GM18909 (cell line): ENCODE data around the gene HOXC10.

Experiments used
- ATAC-seq: cut with Tn5 transposase; IDR thresholded peaks from one replicate; pipeline ENCODE4 v1.9.1; 2021; ENCODE audit warnings: mild to moderate bottlenecking; ENCODE audit not compliant: unreplicated experiment, poor library complexity

Gene HOXC10

GRCh38 chr12:54000116-54001114, 15.5 kb downstream of the HOXC10 start, which contains the start of gene HOXC9:
Gene HOXC9, plus strand, starts transcription at chr12:54000161. Its CDS starts 28 bp downstream, at chr12:54000189.
- no peak for ATAC-seq

- no peak for ATAC-seq
Observed at GRCh38 chr12:54001283-54002187, 16.6 kb downstream of the HOXC10 start.

GRCh38 chr12:54002278-54002914, 17.4 kb downstream of the HOXC10 start:
- no peak for ATAC-seq

GRCh38 chr12:54002915-54003389, 18.0 kb downstream of the HOXC10 start:
- no peak for ATAC-seq

- ATAC-seq: no peak
Observed at GRCh38 chr12:54003625-54004024, 18.7 kb downstream of the HOXC10 start.

- no peak for ATAC-seq
Observed at GRCh38 chr12:54004063-54004840, 19.3 kb downstream of the HOXC10 start.

GRCh38 chr12:54004841-54005530, 20.0 kb downstream of the HOXC10 start:
- ATAC-seq: no peak

GRCh38 chr12:54005531-54005852, 20.5 kb downstream of the HOXC10 start:
- no peak for ATAC-seq

GRCh38 chr12:54005853-54006558, 21.1 kb downstream of the HOXC10 start:
- peak; percentile 80 for ATAC-seq

GRCh38 chr12:54006559-54007220, 21.7 kb downstream of the HOXC10 start:
- ATAC-seq: no peak

- no peak for ATAC-seq
Observed at GRCh38 chr12:54007538-54008259, 22.8 kb downstream of the HOXC10 start.

GRCh38 chr12:54008260-54008552, 23.3 kb downstream of the HOXC10 start:
- ATAC-seq: no peak

- no peak for ATAC-seq
Observed at GRCh38 chr12:54009171-54010052, 24.5 kb downstream of the HOXC10 start.

- ATAC-seq: no peak
Observed at GRCh38 chr12:54010053-54010971, 25.4 kb downstream of the HOXC10 start.

GRCh38 chr12:54010972-54011664, 26.2 kb downstream of the HOXC10 start:
- no peak for ATAC-seq
